MCF 10A (cell line): ENCODE results near the gene RALGAPB. TPM values are rescaled to one million over a fixed set of nuclear protein-coding genes. Genes with fewer than 3 reads are reported as not detected.
A peak's percentile ranks its signal among the peaks of the same experiment; 100 is the strongest.

Experiments
- BruUV-seq: library from RNA; stranded (reverse); fragments of 400-500 nt; replicated peaks from 2 replicates; lab custom pipeline; 2021; lab: Mats Ljungman, UMichigan
- CTCF ChIA-PET: fragments of 300-600 bp; sonication (Branson Sonifier 250); formaldehyde crosslinking; extraction: SDS; loops from one replicate; lab custom pipeline; 2021; ENCODE audit warnings: antibody characterized with exemption, inconsistent platforms; lab: Yijun Ruan, JAX
- POLR2A ChIA-PET: fragments of 300-600, 350-650 bp; sonication (Branson Sonifier 250); formaldehyde crosslinking; extraction: SDS; loops from one replicate; lab custom pipeline; 2020; ENCODE audit warnings: antibody characterized with exemption, inconsistent platforms; lab: Yijun Ruan, JAX
- DNase-seq: peaks from one replicate; pipeline ENCODE4 v3.0.0-alpha.2; 2018; ENCODE audit not compliant: unreplicated experiment
- H3K27ac Mint-ChIP-seq: one replicate; pipeline ENCODE4 v1.8.0; 2022; ENCODE audit warnings: mild to moderate bottlenecking, low read depth, mixed read lengths; ENCODE audit not compliant: unreplicated experiment
- H3K27me3 Mint-ChIP-seq: one replicate; pipeline ENCODE4 v1.8.0; 2022; ENCODE audit warnings: mixed read lengths; ENCODE audit not compliant: insufficient read depth, unreplicated experiment
- H3K36me3 Mint-ChIP-seq: one replicate; pipeline ENCODE4 v1.8.0; 2022; ENCODE audit warnings: mild to moderate bottlenecking, moderate library complexity, mixed read lengths; ENCODE audit not compliant: insufficient read depth, unreplicated experiment
- H3K4me1 Mint-ChIP-seq: one replicate; pipeline ENCODE4 v1.8.0; 2022; ENCODE audit warnings: mixed read lengths; ENCODE audit not compliant: insufficient read depth, unreplicated experiment
- H3K4me3 Mint-ChIP-seq: one replicate; pipeline ENCODE4 v1.8.0; 2022; ENCODE audit warnings: mild to moderate bottlenecking, moderate library complexity, mixed read lengths; ENCODE audit not compliant: unreplicated experiment
- H3K9me3 Mint-ChIP-seq: one replicate; pipeline ENCODE4 v1.8.0; 2022; ENCODE audit warnings: mixed read lengths; ENCODE audit not compliant: unreplicated experiment
- intact Hi-C: fragments of 100-400 bp; cut with micrococcal nuclease; formaldehyde crosslinking; loops from 2 replicates; pipeline ENCODE4 v1.14.1; 2022
- total RNA-seq: library from RNA; stranded (reverse); gene quantifications from 2 replicates; pipeline ENCODE4 v1.2.3, GENCODE V29; 2022
- TF ChIP-seq, protein P1 (sequence below): fragments of 200-600 bp; IDR thresholded peaks from one replicate; pipeline ENCODE4 v1.8.0; 2022; ENCODE audit warnings: antibody characterized with exemption, mild to moderate bottlenecking; ENCODE audit not compliant: unreplicated experiment

The RALGAPB gene
- total RNA-seq, 1 experiment from 2014 or later = 33.8 TPM

- intact Hi-C loops = loop anchor here (2.0 kb wide), 2 partner anchors 27 to 39 kb away; partner anchors contain the start of gene SNHG17
- no peaks in the 10 kb centered on the region for H3K9me3 Mint-ChIP-seq
- ChIA-PET CTCF (interaction anchor here (0.6 to 7.2 kb wide), 28 partner anchors 9 to 460 kb away, joined by 3 to 70 read pairs (median 4); partner anchors contain the start of gene SNHG17), POLR2A (interaction anchor here (0.6 to 5.2 kb wide), 24 partner anchors 13 to 1550 kb away, joined by 3 to 147 read pairs (median 10); partner anchors contain the start of gene SNHG17)
- no peaks in the 10 kb centered on the region for H3K36me3 Mint-ChIP-seq
- H3K4me3 Mint-ChIP-seq = peak overlapping the region; percentile 78
- DNase-seq = no peak
- TF ChIP-seq, protein P1, sequence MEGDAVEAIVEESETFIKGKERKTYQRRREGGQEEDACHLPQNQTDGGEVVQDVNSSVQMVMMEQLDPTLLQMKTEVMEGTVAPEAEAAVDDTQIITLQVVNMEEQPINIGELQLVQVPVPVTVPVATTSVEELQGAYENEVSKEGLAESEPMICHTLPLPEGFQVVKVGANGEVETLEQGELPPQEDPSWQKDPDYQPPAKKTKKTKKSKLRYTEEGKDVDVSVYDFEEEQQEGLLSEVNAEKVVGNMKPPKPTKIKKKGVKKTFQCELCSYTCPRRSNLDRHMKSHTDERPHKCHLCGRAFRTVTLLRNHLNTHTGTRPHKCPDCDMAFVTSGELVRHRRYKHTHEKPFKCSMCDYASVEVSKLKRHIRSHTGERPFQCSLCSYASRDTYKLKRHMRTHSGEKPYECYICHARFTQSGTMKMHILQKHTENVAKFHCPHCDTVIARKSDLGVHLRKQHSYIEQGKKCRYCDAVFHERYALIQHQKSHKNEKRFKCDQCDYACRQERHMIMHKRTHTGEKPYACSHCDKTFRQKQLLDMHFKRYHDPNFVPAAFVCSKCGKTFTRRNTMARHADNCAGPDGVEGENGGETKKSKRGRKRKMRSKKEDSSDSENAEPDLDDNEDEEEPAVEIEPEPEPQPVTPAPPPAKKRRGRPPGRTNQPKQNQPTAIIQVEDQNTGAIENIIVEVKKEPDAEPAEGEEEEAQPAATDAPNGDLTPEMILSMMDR = no peak
- H3K27me3 Mint-ChIP-seq = no peaks in the 10 kb centered on the region
- BruUV-seq = TSS peak; percentile 26
- H3K27ac Mint-ChIP-seq = peak overlapping the region; percentile 81
- H3K4me1 Mint-ChIP-seq = peaks cover 23% of the 10 kb centered on the region
Observed at GRCh38 chr20:38473367-38473795, 738 bp downstream of the RALGAPB start.

- intact Hi-C loops = no loop called here
- ChIA-PET CTCF (interaction anchor here (1.2 to 6.5 kb wide), 6 partner anchors 8 to 45 kb away, joined by 3 to 33 read pairs (median 5); partner anchors contain the start of gene SNHG17), POLR2A (interaction anchor here (0.6 to 1.7 kb wide), 3 partner anchors 8 to 47 kb away, joined by 3 to 8 read pairs (median 3); no protein-coding TSS in a partner anchor)
- Mint-ChIP-seq H3K36me3 (peaks cover 4% of the 10 kb centered on the region), H3K27me3 (no peaks in the 10 kb centered on the region), H3K27ac (no peak overlapping the region), H3K4me3 (no peak overlapping the region), H3K4me1 (peaks cover 15% of the 10 kb centered on the region), H3K9me3 (no peaks in the 10 kb centered on the region)
- DNase-seq = no peak
- no TSS peak for BruUV-seq
- TF ChIP-seq, protein P1 = no peak
Observed at GRCh38 chr20:38477747-38478146, 5.1 kb downstream of the RALGAPB start.

- Mint-ChIP-seq H3K4me1 (peaks cover 7% of the 10 kb centered on the region), H3K27ac (no peak overlapping the region), H3K4me3 (no peak overlapping the region), H3K9me3 (no peaks in the 10 kb centered on the region), H3K27me3 (no peaks in the 10 kb centered on the region), H3K36me3 (peaks cover 4% of the 10 kb centered on the region)
- TF ChIP-seq, protein P1 = no peak
- no TSS peak for BruUV-seq
- intact Hi-C loops = no loop called here
- DNase-seq = no peak
- CTCF ChIA-PET = interaction anchor here (0.6 to 0.7 kb wide), 2 partner anchors 14 to 124 kb away, joined by 3 to 4 read pairs; no protein-coding TSS in a partner anchor
- POLR2A ChIA-PET = interaction anchor here (0.9 to 1.4 kb wide), 3 partner anchors 9 to 33 kb away, joined by 3 to 7 read pairs (median 4); no protein-coding TSS in a partner anchor
Observed at GRCh38 chr20:38479596-38479995, 7.0 kb downstream of the RALGAPB start.

DNA sequence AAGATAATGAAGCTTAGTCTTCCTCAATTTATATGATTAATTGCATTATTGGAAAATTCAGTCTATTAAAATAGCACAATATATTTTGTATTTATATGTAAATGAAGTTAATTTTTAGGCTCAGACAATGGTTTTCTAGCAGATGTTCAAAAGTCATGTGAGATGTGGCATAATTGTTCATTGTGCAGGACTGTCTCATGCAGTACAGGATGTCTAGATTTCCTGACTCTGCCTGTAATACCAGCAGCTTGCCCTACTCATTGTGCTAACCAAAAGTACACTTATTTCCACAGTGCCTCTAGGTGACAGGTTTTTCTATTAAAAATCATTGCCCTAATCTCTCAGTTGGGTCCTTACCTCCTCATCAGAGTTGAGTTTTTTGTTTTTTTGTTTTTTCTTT lies 12.4 kb downstream of the RALGAPB start:
- intact Hi-C loops = no loop called here
- POLR2A ChIA-PET = interaction anchor here (11.9 kb wide), 1 partner anchor 12 kb away, joined by 85 read pairs; the partner anchor contains the start of gene RALGAPB
- no peak overlapping the region for H3K4me3 Mint-ChIP-seq
- H3K27ac Mint-ChIP-seq = no peak overlapping the region
- BruUV-seq = no TSS peak
- peaks cover 37% of the 10 kb centered on the region for H3K36me3 Mint-ChIP-seq
- CTCF ChIA-PET = interaction anchor here (0.8 to 3.4 kb wide), 3 partner anchors 11 to 39 kb away, joined by 4 to 33 read pairs (median 7); partner anchors contain the start of gene RALGAPB
- no peak for DNase-seq
- peaks cover 6% of the 10 kb centered on the region for H3K4me1 Mint-ChIP-seq
- no peaks in the 10 kb centered on the region for H3K9me3 Mint-ChIP-seq
- TF ChIP-seq, protein P1 = no peak
- H3K27me3 Mint-ChIP-seq = no peaks in the 10 kb centered on the region
